RCC 7860 (cell line): ENCODE results near the gene CARD10.

ENCODE experiments used
- DNase-seq: peaks from one replicate; pipeline ENCODE4 v3.0.0-alpha.2; 2015; ENCODE audit warnings: low spot score
- FAIRE-seq: peaks from 2 replicates; lab custom pipeline; 2012; peaks lifted over from hg19 to GRCh38; lab: Jason Lieb, UNC

The CARD10 gene

DNA sequence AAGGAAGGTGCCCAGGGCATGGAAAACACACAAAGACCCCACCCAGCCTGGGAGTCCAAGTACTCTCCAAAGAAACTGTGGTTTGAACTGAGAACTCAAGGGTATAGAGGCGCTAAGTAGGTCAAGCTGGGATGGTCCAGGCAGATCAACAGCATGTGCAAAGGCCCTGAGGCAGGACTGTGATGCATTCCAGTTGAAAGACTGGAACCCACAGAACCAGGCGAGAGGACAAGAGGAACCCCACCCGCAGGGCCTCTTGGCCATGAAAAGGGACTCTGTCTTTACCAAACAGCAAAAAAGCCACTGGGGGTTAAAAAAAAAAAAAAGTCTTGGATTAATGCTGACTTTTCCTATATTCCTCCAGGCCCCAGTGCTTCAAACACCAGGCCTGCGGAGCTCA lies 14.3 kb downstream of the CARD10 start:
- DNase-seq = no peak
- FAIRE-seq = no peak

DNA sequence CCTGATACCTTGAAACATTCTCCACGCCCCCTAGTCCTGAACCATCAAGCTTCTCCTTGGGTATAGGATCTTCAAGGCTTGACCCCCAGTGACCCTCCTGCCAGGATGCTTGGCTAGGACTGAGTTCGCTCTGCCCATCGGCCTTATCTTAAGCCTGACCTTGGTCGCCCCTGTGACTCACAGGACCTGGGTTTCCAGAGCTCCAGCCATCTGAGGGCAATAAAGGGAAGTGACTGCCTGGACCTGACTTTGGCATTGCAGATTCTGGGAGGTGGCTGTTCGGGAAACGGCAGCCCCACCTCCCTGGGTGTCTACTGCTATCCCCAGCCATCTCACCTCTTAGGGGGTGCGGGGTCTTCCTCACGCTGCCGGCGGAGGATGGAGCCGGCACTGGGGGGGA lies 15.4 kb downstream of the CARD10 start:
- FAIRE-seq (peak; percentile 87), DNase-seq (peak; percentile 72)

DNA sequence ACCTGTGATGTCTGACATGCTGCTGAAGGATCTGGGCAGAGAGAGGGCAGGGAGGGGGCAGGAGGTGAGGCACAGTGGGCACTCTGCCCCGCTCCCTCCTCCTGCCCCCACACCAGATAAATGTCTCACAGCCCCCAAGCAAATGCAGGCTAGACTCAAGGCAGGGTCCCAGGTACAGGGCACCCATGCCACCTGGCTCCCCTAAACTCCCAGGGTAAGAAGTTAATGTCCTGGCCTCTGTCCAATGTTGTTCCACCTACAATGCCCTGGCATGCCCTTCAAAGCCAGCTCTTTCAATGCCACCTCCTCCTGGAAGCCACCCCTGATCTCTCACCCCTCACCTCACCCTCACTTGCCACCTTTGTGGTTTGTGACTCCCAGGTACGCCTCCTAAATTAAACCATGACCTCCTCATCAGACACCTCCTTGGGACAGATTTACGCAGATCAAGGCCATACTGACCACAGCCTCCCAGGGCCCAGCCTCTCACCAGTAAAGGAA lies 16.0 kb downstream of the CARD10 start:
- DNase-seq (no peak), FAIRE-seq (no peak)

DNA sequence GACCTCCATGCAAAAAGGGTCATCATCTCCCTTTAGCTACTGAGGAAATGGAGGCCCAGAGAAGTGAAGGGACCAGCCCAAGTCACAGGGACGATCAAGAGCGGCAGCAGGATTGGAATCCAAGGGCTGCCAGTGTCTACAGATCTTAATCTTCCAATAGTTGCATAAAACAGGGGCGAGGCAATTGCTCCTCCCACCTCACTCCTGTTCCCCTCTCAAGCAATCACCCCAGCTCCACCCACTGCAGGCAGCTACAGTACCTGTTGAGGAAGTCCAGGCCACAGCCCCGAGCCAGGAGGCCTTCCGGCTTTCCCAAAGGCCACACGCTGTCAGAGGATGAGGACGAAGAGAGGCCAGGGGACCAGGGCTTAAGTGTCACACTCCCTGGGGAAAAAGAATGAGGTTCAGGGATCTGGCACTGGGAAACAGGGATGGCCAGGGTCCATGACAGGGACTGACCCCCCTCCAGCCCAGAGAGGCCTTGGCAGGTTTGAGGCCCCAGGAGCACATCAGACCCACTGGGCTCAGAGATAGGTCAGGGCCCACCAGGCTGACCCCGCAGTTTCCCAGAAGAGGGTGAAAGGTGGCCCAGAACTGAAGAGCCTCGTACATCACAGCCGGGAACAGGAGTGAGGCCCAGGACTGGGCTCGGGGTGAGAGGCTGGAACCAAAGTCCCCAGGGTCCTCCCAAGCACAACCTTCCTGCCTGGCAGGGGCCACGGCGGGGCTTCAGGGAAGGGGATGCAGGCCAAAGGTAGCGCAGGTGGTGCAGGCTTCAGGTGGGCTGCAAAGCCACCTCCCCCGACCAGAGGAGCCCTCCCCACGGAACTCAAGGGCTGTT lies 16.7 kb downstream of the CARD10 start:
- FAIRE-seq (no peak), DNase-seq (no peak)

DNA sequence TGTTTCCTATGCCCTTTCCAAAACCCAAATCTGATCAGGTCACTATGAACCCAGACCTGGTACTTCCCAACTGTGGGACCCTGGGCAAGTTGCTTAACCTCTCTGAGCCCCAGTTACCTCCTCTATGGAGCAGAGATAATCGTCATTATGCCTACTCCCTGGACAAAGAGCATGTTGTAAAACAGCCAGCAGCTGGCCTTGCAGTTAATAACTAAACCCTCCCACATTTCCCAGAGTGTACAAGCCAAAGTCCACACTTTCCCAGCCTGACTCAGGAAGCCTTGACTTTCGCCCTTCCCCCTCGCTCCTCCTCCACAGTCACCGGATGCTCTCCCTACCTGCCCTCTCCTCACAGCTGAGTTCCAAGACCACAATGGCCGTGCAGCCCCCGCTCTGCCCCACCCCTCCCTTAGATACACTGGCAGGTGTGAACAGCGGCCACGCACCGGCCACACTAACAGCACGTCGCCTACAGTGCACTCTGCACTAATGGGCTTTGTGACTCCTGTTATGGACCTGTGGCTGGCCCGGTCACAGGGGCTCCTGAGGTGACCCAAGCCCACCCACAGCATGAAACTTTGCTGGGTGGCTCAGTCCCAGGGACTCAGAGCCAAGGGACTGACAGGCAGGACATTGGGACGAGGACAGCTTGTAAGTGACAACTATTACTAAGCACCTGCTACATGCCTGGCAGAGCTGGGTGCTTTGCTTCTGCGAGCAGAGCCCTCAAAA lies 17.4 kb downstream of the CARD10 start:
- DNase-seq (peak; percentile 93), FAIRE-seq (peak; percentile 96)

DNA sequence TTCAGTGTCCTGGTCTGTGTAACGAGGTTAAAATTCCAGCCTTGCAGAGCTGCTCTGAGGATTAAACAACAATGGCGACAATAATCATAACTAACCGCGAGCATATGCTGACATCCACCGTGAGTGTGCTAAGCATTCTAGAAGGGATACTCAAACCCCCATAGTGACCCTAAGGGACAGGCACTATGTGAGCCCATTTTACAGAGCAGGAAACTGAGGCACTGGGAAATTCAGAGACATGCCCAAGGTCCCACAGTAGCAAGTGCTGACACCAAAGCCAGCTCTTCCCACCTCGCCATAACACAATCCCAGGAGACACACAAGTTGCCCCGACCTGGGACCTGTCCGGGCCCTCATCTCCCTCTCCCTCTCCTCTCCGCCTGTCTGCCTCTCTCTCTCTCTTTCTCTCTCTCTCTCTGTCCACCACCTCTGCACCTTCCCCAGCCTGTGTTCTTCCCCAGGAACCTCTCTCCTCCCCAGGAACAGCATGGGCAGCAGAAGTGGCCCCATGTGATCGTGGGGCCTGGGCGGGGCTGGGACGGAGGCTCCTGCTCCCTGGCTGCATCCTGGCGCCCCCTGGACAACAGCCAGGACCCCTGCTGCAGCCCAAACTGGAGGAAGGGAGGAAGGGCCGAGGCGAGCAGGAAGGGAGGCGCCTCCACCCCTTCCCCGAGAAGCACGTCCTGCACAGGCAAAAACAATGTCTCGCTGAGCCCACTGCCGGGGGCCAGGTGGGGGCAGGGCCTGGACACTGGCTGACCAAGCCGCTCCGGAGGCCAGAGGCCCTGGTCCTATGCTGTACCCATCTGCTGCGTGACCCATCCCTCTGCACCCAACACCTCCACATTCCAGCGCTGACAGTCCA lies 18.2 kb downstream of the CARD10 start:
- peak; percentile 48 for DNase-seq

DNA sequence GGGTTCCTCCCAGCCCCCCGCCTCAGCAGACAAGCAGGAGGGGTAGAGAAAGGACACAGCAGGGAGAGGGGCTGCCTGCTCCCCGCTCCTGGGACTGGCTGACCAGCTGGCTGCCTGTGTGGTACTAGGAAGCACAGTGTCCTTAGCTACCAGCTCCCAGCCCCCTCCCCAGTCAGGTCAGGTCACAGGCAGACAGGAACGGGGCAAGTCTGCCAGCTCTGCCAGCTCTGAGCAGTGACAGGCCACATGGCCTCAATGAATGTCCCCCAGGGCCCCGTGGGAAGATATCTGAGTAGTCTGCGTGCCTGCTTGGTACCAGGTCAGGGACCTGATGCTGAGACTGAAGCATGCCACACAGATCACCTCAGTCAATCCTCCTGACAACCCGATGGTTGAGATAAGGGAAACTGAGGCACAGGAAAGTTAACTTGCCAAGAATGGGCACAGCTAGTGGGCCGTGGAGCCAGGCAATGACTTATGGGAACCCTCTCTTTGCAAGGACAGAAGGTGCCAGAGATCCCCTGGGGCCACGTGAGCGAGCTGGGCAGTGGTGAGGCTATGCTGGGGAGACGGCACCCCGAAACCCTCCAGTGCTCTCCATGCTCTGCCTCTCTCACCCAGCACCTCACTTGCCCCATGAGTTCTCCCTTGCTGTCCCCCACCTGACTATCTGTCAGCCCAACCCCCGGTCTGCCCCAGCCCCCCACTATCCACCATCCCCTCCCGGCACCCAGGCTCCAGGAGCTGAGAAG lies 19.2 kb downstream of the CARD10 start:
- no peak for FAIRE-seq
- DNase-seq = no peak

More for the DNA sequence above, 18.2 kb downstream of the CARD10 start:
- FAIRE-seq = no peak

DNA sequence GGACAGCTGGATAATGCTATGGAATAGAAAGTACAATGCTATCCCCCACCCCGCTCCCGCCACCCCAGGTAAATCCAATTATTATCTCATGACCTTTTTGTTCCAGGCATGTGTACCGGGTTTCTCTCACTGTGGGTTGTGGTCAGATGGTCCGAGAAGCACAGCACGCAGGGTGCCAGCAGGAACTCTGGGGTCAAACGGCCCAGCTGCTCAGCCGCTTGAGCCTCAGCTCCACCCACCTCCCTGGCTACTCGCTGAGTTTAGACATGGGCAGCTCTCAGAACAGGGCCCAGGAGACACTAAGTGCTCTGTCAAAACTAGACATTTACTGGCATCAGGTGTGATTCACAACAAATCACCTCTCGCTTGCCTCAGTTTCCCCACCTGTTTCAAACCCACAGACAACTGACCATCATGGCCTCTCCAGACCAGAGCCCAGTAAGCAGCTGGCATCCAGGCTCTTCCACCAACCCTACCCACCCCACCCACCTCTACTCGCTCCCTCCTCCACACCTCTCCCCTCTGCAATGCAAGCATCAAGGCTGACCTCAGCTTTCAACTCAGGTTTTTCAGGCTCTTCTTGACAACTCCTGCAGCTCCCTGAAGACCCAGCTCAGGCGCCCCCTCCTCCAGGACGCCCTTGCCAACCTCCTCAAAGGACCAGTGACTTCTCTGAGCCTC lies 20.0 kb downstream of the CARD10 start:
- DNase-seq (peak; percentile 86), FAIRE-seq (peak; percentile 94)

DNA sequence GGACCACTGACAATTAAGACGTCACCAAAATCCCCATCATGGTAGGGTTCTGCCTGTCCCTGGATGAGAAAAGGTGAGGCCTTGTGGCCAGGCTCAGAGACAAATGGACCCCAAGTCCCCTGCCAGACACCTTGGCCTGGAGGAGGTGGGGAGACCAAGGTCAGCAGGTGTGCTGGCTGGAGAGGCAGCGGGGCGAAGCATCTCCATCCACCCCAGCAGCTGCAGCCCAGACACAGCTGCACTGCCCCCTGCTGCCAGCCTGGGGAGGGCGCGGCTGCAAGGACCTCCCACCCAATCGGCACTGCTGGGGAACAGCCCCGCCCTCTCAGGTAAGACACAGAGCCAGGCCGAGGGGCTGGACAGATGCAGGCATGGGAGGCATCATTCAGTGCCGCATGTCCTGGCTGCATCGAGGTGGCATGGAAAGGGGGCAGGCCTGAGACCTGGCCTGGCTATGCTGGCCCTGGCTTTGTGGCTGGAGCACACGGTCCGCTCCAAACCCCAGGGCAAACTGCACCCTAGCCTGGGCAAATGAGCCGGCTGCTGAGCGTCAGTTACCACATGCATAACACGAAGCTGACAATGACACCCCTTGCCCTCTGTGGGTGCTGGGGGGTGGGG lies 20.8 kb downstream of the CARD10 start:
- FAIRE-seq (no peak), DNase-seq (peak; percentile 16)

DNA sequence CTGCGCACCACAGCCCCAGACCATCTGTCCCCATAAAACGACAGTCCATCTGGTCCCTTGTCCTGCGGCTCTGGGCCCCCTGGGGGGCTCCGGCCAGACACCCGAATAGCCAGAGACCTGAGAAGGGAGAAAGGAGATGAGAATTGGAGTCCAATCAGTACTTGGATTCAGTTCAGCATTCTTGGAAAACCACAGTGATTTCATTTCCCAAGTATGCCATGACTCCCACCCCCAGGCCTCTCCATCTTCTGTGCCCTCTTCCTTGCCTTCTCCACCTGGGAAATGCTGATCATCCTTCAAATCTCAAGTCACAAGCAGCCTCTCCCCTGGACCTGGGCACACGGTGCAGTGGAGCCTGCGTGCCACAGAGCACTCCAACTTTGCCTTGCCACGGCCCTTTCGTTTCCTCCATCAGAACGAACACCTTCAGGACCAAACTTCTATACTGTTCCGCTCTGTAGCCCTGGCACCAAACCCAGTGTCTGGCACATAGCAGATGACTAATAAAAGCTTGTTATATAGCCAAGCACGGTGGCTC lies 22.1 kb downstream of the CARD10 start:
- FAIRE-seq = peak; percentile 96
- peak; percentile 98 for DNase-seq

DNA sequence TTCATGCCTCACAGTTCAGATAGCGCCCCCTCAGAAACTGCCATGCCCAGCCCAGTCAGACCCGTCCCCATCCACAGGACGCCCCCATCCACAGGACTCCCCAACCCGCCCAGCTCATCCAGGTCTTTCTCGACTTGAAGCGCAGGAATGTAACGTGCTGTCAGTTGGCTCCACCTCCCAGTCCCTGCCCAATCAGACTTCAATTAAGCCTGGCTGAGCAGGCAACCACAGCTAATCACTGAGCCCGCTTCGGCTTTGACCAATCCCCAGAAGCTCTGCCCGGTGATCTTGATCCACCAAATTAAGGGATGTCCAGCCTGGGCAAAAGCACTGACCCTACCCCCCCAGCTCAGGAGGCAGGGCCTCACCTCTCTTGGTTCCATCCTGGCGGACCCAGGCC lies 22.6 kb downstream of the CARD10 start:
- peak; percentile 88 for DNase-seq
- no peak for FAIRE-seq

DNA sequence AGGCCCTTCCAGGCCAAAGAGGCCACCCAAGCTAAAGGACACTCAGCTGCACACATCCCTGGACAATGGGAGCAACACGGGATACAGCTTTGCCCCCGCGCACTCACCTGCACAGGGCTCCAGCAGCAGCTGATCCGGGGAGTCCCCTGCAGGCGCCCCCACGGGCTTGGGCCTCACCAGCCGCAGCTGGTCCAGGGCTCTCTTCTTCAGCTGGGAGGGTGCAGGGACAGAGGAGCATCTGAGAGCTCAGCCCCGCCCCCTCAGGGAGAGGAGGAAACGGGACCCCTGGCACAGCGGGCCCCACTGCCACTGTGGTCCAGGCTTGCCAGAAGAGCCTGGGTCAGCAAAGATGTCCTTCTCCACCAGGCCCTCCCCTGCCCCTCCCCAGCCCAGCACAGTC lies 25.2 kb downstream of the CARD10 start:
- FAIRE-seq = no peak

DNA sequence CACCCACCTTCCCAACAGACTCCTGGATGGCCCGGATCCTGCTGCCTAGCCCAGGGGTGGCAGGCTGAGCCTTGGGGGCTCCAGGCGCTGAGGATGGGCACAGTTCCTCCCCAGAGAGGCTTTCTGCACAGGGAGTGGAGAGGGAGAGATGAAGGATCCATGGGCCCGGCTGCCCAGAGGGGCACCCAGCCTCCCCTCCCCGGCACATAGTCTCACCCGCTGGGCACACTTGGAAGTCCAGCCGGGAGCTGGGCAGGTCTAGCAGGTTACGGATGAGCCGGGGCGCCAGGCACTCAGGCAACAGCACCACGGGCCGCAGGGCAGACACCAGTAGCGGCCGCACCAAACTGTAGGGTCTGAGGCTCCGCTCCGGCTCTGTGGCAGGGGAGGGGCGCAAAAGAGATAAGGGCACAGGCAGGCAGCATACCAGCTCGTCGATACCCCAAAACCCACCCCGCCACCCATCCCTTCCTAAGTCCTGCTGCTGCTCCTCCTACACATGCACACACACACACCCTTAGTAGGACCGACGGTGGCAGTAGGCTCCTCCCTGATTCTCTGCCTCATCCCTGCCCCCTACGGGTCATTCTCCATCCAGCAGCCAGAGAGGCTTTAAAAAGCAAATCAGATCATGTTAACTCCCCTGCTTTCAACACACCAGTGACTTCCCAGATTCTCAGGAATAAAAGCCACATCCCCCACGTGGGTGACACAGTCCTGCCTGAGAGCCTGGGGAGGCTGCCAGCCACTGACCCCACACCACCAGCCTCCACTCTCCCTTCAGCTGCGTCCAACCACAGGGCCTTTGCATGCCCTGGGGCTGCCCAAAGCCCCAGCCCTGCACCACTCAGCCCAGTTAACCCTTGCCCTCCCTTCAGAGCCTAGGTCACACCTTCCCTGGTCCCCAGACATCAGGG lies 26.5 kb downstream of the CARD10 start:
- FAIRE-seq = peak; percentile 89

More for the DNA sequence above, 25.2 kb downstream of the CARD10 start:
- no peak for DNase-seq

DNA sequence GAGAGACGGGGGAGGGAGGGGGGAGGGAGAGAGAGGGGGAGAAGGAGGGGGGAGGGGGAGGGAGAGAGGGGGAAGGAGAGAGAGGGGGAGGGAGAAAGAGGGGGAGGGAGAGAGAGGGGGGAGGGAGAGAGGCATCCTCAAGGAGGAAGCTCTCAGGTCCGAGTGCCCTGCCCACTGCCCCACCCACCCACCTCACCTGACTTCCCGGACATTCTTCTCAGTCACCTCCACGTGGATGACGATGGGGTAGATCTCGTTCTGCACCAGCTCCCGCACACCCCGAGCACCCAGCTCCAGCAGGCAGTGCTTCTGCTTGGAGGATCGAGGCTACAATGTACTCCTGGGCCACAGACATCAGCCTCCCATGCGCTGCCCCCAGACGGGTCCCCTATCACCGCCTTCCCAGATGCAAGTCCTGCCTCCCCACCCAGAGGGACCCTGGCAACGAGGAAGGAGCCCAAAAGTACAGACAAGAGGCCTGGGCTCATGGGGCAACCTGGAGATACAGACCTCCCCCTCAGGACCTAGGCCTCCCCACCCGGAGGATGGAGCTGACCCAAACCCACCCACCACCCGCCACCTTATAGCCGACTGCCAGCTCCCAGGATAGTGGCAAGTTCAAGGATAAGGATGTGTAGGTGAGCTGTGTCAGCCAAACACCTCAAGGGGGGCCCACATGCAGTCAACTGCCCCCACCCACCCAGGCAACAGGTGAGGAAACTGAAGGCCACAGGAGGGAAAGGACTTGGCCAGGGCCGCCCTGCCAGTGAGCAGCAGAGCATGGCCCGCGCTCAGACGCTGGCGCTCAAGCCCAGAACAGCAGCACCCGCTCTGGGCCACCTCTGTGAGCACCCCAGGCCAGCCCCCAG lies 27.4 kb downstream of the CARD10 start:
- no peak for FAIRE-seq
- DNase-seq = no peak

More for the DNA sequence above, 26.5 kb downstream of the CARD10 start:
- peak; percentile 84 for DNase-seq

DNA sequence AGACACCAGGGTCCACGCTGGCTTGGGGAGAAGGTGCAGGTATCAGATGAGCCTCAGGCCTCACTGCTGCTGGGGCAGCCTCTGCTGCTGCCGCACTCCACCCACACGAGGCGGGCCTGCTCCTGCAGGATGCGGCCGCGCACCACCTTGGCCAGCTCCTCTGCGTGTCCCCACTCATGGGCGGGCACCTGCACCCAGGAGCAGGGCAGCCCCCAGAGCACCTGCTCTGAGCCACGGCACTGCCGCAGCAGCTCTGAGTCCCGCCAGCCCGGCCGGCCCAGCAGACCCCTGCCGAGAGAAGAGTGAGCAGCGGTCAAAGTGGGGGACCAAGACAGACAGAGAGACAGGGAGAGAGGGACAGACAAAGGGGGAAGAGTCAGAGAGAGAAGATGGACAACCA lies 28.1 kb downstream of the CARD10 start:
- DNase-seq (no peak), FAIRE-seq (no peak)

DNA sequence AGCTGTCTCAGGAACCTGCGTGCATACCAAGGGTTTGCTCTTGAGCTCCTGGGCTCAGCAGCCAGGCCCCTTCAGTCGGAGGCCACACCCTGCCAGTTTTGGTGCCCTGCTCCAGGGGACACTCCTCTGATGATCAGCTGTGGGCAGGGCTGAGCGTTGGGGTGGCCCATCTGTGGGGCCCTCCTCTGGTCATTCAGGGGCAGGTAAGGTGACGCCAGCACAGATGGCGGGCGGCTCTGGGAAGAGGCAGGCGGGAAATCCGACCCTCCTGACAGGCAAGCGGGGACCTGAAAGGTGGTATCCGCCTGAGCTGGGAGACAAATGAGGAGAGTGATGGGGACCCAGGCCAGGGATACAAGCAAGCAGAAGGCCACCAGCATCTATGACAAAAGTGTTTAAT lies 29.2 kb downstream of the CARD10 start:
- no peak for FAIRE-seq
- no peak for DNase-seq
